ENCODE data around the gene TRMT10B. TPM values are rescaled to one million over a fixed set of nuclear protein-coding genes. Genes with fewer than 3 reads are reported as not detected.

The TRMT10B gene
- total and polyA plus RNA-seq, 2 of the 13 experiments (the other 11 are each of a cell fraction or from before 2014, with no cell fraction given): 3.1 to 3.9 TPM

DNA sequence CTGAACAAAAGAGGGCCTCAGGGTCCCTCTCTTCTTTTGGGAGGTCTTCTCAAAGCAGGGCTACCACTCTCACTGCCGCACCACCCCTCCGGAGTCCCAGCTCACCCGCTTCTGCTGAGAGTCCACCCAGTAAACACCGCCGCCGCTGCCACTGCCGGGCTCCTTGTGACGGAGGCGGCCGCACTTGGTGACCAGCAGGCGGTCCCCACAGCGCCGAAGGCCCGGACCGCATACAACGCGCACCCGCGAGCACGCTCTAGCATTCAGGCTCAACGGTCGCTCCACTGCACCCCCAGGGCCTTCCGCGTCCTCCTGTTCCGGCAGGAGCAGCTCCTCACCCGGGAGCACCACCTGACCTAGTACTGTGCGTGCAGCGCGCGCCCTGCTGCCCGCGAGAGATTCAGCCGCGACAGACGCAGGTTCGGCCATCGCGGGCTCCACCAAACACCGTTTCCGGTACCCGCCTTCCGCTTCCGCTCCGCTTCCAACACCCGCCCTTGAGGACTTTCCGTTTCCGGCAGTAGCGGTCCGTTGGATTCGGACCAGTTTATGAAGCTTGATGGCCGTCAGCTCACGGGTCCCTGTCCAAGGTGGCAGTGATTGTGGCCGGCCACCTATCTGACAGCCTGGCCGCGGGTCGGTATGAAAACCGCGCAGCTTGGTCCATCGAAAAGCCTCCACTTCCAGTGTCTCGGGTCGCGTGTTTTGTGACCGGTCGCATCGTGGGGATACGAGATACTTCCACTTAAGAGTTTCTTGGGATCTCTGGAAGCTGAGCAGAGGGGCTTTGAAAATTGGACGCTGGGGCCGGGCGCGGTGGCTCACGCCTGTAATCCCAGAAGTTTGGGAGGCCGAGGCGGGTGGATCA is 31.2 kb downstream of the TRMT10B start, which contains the start of gene EXOSC3 (continued):
- no peak for TF ChIP-seq ZNF382 (CRISPR knock-in tag; IDR thresholded peaks at IDR 0.05; ENCODE audit: borderline replicate concordance)
- TF ChIP-seq KLF11 (CRISPR knock-in tag; IDR thresholded peaks at IDR 0.05): peak; percentile 43
- no peak; the same call in 1 of the 2 replicates for TF ChIP-seq ZNF567 (CRISPR knock-in tag; IDR thresholded peaks at IDR 0.05; ENCODE audit: borderline replicate concordance)
- peak in 1 of 2 experiments; percentile 76; a peak in 1 of 4 replicates for TF ChIP-seq KLF16 (CRISPR knock-in tag; IDR thresholded peaks at IDR 0.05)
- no peak for TF ChIP-seq HNRNPUL1 (IDR thresholded peaks at IDR 0.05; ENCODE audit: low read depth, low read length)
- no peak for TF ChIP-seq ZNF260 (CRISPR knock-in tag; IDR thresholded peaks at IDR 0.05; ENCODE audit: borderline replicate concordance, low read depth)
- TF ChIP-seq NPAS2 (CRISPR knock-in tag; IDR thresholded peaks at IDR 0.05; ENCODE audit: borderline replicate concordance): no peak
- TF ChIP-seq ZNF292 (CRISPR knock-in tag; IDR thresholded peaks at IDR 0.05; ENCODE audit: borderline replicate concordance, low read depth): no peak
- no peak for TF ChIP-seq ZNF800 (CRISPR knock-in tag; IDR thresholded peaks at IDR 0.05)
- TF ChIP-seq PREB (CRISPR knock-in tag; IDR thresholded peaks at IDR 0.05): no peak
- no peak; the same call in 1 of the 2 replicates for TF ChIP-seq ZNF33A (CRISPR knock-in tag; IDR thresholded peaks at IDR 0.05; ENCODE audit: borderline replicate concordance)
- no peak for TF ChIP-seq GPN1 (CRISPR knock-in tag; IDR thresholded peaks at IDR 0.05; ENCODE audit: borderline replicate concordance)
- no peak for TF ChIP-seq RAD51 (IDR thresholded peaks at IDR 0.05; ENCODE audit: borderline replicate concordance)
- peak; percentile 47; the same call in 1 of the 2 replicates for TF ChIP-seq ZNF331 (CRISPR knock-in tag; IDR thresholded peaks at IDR 0.05)
- TF ChIP-seq NR1H2 (CRISPR knock-in tag; IDR thresholded peaks at IDR 0.05; ENCODE audit: borderline replicate concordance, low read depth): no peak
- TF ChIP-seq, protein P1, sequence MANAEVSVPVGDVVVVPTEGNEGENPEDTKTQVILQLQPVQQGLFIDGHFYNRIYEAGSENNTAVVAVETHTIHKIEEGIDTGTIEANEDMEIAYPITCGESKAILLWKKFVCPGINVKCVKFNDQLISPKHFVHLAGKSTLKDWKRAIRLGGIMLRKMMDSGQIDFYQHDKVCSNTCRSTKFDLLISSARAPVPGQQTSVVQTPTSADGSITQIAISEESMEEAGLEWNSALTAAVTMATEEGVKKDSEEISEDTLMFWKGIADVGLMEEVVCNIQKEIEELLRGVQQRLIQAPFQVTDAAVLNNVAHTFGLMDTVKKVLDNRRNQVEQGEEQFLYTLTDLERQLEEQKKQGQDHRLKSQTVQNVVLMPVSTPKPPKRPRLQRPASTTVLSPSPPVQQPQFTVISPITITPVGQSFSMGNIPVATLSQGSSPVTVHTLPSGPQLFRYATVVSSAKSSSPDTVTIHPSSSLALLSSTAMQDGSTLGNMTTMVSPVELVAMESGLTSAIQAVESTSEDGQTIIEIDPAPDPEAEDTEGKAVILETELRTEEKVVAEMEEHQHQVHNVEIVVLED (CRISPR knock-in tag; IDR thresholded peaks at IDR 0.05; ENCODE audit: borderline replicate concordance): peak; percentile 81
- peak; percentile 51; the same call in 1 of the 2 replicates for TF ChIP-seq ATF2 (CRISPR knock-in tag; IDR thresholded peaks at IDR 0.05)
- peak; percentile 55; the same call in 1 of the 2 replicates for TF ChIP-seq ARNTL (CRISPR knock-in tag; IDR thresholded peaks at IDR 0.05)
- no peak for TF ChIP-seq RFX1 (IDR thresholded peaks at IDR 0.05)
- TF ChIP-seq ZNF790 (CRISPR knock-in tag; IDR thresholded peaks at IDR 0.05; ENCODE audit: borderline replicate concordance): peak; percentile 94
